HUES48 (cell line): ENCODE results near the gene FRMD7.
"Not testable (repeated sequence)": the region's sequence is repeated elsewhere in the genome, so short reads cannot be mapped to it uniquely, and the experiment has no call there.

Experiments used
- H3K27ac ChIP-seq: one replicate; pipeline ENCODE4 v1.7.0; 2013; ENCODE audit warnings: low read depth, low read length, inconsistent platforms
- H3K27me3 ChIP-seq: 2 replicates; pipeline ENCODE4 v1.6.1; 2013; ENCODE audit warnings: mild to moderate bottlenecking, low read length; ENCODE audit not compliant: control insufficient read depth, insufficient read depth
- H3K36me3 ChIP-seq: 2 replicates; pipeline ENCODE4 v1.6.1; 2013; ENCODE audit warnings: low read length; ENCODE audit not compliant: control insufficient read depth, insufficient read depth
- H3K4me1 ChIP-seq: 2 replicates; pipeline ENCODE4 v1.6.1; 2013; ENCODE audit warnings: mild to moderate bottlenecking, low read length; ENCODE audit not compliant: control insufficient read depth, insufficient read depth
- H3K4me3 ChIP-seq: 2 replicates; pipeline ENCODE4 v1.5.1; 2013; ENCODE audit warnings: mild to moderate bottlenecking, low read depth, low read length
- H3K9ac ChIP-seq: 2 replicates; pipeline ENCODE4 v1.6.1; 2013; ENCODE audit warnings: mild to moderate bottlenecking, low read depth, low read length, moderate library complexity
- H3K9me3 ChIP-seq: 2 replicates; pipeline ENCODE4 v1.6.1; 2013; ENCODE audit warnings: low read length; ENCODE audit not compliant: control insufficient read depth, insufficient read depth

Gene FRMD7

DNA sequence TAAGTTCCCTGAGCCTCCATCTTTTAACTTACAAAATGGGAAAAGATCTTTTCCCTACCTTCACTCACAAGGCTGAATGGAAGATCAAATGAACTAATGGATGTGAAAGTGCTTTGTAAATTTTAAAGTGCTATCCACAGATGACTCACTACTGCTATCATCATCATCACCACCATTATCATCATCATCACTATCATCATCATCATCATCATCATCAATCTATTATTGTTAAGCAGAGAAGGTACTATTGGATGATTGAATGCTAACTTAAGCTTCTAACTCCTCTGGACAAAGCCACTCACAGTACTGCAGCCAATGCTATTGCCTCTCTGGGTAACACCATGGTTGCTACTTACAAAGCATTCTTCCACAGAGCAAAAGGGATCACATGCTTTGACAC, 1.9 kb downstream of the FRMD7 start:
- Histone ChIP-seq H3K9me3 (no peaks in the 10 kb centered on the region), H3K4me3 (no peak overlapping the region), H3K4me1 (peaks cover 9% of the 10 kb centered on the region), H3K9ac (no peak overlapping the region), H3K27me3 (peaks cover 9% of the 10 kb centered on the region; the same call in 1 of the 2 replicates), H3K27ac (no peak overlapping the region), H3K36me3 (no peaks in the 10 kb centered on the region)

DNA sequence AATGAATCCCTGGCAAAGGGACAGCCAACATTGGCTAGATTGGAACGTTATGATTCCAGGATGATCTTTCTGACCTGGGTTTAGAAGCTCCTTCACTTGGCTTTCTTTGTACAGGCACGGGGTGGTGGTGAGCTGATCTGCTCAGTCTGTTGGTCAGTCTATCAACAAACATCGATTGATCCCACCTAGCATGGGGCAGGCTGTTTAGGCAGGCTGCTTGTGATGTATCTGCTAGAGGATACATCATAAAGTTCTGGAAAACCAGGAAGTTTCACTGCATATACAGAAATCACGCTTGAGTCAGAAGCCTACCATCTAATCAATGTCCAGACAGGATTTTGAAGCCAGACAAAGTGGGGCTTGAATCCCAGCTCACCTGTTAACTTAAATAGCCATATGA, 6.9 kb downstream of the FRMD7 start:
- Histone ChIP-seq H3K27ac (no peak overlapping the region), H3K27me3 (peaks cover 9% of the 10 kb centered on the region; the same call in 1 of the 2 replicates), H3K4me1 (peaks cover 13% of the 10 kb centered on the region), H3K9me3 (no peaks in the 10 kb centered on the region), H3K9ac (no peak overlapping the region), H3K4me3 (no peak overlapping the region), H3K36me3 (no peaks in the 10 kb centered on the region)

DNA sequence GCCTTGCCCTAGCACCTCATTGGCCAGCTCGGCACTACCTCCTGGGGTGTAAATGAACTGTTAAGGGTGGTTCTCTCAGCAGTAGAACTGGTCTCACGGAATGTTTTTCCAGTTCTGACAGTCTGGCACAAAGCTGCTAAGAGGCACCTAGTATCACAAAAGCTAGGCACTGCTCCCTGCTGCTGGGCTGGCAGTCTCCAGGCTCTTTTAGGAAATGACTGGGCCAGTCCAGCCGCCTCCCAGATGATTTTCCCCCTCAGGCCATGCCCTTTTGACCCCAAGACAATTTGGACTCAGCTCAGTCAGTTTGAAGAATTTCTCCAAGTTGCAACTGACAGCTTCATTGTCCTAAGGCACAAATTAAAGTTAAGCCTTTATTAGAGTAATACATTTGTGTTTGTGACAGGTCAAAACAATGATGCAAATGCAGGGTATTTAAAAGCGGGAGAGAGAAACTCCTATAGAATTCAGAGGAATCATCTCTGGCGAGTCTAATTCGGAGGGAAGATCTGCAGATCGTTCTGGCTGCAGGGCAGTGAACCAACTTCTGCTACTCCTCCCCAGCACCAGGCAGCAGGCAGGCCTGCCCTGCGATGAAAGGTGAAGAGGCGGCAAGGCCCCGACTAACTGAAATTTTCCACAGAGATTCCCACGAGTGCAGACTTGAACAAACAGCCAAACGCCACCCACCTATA, 7.9 kb downstream of the FRMD7 start:
- H3K4me1 ChIP-seq, result peaks cover 13% of the 10 kb centered on the region
- no peak overlapping the region for H3K9ac ChIP-seq
- peaks cover 5% of the 10 kb centered on the region; the same call in 1 of the 2 replicates for H3K27me3 ChIP-seq
- H3K27ac ChIP-seq, result no peak overlapping the region
- H3K36me3 ChIP-seq, result no peaks in the 10 kb centered on the region
- no peaks in the 10 kb centered on the region for H3K9me3 ChIP-seq
- no peak overlapping the region for H3K4me3 ChIP-seq

DNA sequence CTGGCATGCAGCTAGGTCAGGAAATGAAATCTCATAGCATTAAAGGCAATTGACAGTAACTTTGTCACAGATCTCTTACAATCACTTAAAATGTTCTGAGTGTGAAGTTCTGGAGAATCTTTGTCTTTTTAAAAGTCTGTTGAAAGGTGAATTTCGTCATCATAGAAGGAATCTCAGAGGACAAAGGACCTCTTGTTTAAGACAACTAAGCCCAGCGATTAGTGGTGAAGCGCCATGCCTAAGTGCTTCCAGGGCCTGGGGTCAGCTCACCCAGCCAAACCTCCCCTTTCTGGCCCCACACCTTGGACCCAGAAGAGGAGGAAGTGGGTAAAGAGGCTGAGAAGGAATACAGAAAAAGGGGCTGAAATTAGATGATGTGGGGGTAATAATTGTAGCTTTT, 8.5 kb downstream of the FRMD7 start:
- Histone ChIP-seq H3K36me3 (no peaks in the 10 kb centered on the region), H3K4me1 (peaks cover 13% of the 10 kb centered on the region), H3K9ac (no peak overlapping the region), H3K27me3 (peaks cover 5% of the 10 kb centered on the region; the same call in 1 of the 2 replicates), H3K27ac (peak overlapping the region; percentile 7), H3K4me3 (no peak overlapping the region), H3K9me3 (no peaks in the 10 kb centered on the region)

DNA sequence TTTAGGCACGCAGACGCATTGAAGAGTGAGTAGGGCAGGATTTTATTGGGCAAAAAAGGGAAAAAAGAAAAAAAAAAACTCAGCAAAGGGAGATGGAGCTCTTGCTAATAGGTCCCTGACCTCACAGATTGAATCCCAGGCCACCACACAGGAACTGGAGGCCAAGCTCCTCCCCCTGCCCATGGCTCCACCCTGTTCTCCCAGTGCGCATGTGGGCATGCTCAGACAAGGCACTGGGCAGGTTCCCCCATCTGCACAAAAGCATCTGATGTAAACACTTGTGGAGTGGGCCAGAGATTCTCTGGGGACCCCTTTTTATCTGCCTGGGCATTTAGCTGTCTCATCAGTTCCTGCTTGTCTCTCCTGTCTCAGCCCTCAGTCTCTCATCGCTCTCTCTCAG, 9.5 kb downstream of the FRMD7 start:
- Histone ChIP-seq H3K36me3 (no peaks in the 10 kb centered on the region), H3K9ac (no peak overlapping the region), H3K4me3 (no peak overlapping the region), H3K4me1 (peaks cover 13% of the 10 kb centered on the region), H3K27ac (no peak overlapping the region), H3K9me3 (no peaks in the 10 kb centered on the region), H3K27me3 (peaks cover 5% of the 10 kb centered on the region; the same call in 1 of the 2 replicates)

DNA sequence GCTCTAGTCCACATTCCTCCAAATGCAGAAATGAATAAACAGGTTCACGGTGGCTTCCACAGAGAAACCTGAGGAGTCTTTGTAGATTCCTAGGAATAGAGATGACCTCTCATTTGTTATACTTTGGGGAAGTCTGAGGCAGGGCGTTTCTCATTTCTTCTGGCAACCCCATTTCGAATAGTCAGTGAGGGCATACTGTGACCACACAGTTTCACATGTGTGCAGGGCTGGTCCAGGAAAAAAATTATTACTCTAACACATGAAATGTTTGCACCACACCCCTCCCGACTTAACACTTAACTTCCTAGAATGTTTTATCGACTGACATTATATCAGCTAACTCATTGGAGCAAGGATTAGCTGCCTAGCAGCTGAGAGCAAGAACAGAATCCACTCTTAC, 12.0 kb downstream of the FRMD7 start:
- H3K27me3 ChIP-seq, result peaks cover under 1% of the 10 kb centered on the region; the same call in 1 of the 2 replicates
- H3K36me3 ChIP-seq, result no peaks in the 10 kb centered on the region
- no peaks in the 10 kb centered on the region for H3K9me3 ChIP-seq
- H3K4me3 ChIP-seq, result no peak overlapping the region
- no peak overlapping the region for H3K27ac ChIP-seq
- peaks cover 13% of the 10 kb centered on the region for H3K4me1 ChIP-seq
- no peak overlapping the region for H3K9ac ChIP-seq

DNA sequence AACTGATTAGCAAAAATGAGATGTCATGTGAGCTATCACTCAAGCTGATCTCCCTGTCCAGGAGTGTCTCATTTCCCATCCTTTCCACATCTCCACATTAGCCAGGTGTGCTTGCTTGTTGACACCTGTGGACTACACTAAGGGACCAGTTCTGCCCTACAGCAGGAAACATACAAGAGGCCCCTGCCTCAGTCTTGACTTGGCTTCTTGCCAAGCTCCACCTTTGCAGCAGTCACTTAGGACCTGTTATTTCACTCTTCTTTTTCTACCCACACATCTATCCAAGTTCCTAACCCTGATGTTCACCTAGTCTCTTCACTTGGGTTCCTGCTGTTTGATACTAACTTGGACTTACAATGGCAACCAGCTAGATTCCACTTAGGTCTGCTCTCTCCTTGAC, 13.2 kb downstream of the FRMD7 start:
- no peaks in the 10 kb centered on the region for H3K9me3 ChIP-seq
- no peaks in the 10 kb centered on the region for H3K36me3 ChIP-seq
- H3K4me1 ChIP-seq, result peaks cover 4% of the 10 kb centered on the region
- H3K27me3 ChIP-seq, result peaks cover 4% of the 10 kb centered on the region
- H3K9ac ChIP-seq, result no peak overlapping the region
- H3K27ac ChIP-seq, result no peak overlapping the region
- no peak overlapping the region for H3K4me3 ChIP-seq

DNA sequence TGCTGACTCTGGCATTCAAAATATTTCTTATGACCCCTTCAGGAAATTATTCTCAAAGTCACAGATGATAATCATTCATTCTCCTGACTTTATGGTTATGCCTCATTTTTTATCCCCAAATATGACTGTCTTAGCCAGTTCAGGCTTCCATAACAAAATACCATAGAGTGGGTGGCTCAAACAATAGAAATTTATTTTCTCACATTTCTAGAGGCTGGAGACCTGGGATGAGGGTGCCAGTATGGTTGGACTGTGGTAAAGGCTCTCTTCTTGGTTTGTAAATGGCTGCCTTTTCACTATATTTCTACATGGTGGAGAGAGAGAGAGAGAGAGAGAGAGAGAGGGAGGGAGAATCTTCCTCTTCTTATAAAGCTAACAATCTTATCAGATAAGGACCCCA, 20.5 kb downstream of the FRMD7 start:
- Histone ChIP-seq H3K27me3 (peaks cover 14% of the 10 kb centered on the region), H3K4me1 (no peaks in the 10 kb centered on the region), H3K9ac (no peak overlapping the region), H3K4me3 (no peak overlapping the region), H3K27ac (no peak overlapping the region), H3K36me3 (no peaks in the 10 kb centered on the region), H3K9me3 (no peaks in the 10 kb centered on the region)

DNA sequence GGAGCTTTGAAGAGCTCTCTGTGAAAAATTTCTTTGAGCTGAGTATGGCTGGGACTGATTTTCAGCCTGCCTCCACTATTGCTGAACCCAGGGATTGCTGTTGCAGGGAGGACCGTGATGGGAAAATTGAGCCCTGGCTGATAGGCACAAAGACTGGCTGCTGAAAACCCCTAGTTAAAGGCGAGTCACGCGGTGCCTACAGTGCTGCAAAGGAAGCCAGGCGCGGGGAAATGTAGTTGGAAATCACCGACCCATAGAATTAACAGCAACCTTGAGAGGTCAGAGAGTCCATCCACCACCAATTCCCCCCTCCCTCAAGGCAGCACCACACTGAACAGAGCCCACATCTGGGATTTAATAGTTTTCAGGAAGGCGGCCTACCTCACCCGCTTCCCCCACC, 26.0 kb downstream of the FRMD7 start:
- no peak overlapping the region for H3K4me3 ChIP-seq
- peaks cover 9% of the 10 kb centered on the region for H3K27me3 ChIP-seq
- H3K27ac ChIP-seq, result no peak overlapping the region
- H3K36me3 ChIP-seq, result no peaks in the 10 kb centered on the region
- H3K9me3 ChIP-seq, result no peaks in the 10 kb centered on the region
- no peak overlapping the region for H3K9ac ChIP-seq
- H3K4me1 ChIP-seq, result no peaks in the 10 kb centered on the region

DNA sequence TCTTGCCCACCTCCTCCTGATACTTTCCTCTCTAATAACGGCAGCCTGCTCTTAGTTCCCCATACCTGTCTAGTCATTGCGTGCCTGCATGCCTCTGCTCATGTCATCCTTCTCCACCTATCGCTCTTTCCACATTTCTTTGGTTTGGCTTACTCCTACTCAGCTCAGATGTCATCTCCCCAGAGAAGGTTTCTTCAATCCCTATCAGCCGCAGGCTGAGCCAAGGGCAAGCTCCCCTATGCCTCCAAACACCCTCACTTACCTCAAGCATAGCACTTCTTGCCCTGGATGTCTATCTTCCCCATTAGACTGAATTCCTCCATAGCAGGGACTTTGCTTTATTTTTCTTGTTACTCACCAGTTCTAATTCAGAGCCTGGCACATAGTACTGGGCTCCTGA, 26.6 kb downstream of the FRMD7 start:
- Histone ChIP-seq H3K36me3 (no peaks in the 10 kb centered on the region), H3K4me3 (no peak overlapping the region), H3K27ac (no peak overlapping the region), H3K9me3 (no peaks in the 10 kb centered on the region), H3K9ac (no peak overlapping the region), H3K27me3 (peaks cover 9% of the 10 kb centered on the region), H3K4me1 (no peaks in the 10 kb centered on the region)

DNA sequence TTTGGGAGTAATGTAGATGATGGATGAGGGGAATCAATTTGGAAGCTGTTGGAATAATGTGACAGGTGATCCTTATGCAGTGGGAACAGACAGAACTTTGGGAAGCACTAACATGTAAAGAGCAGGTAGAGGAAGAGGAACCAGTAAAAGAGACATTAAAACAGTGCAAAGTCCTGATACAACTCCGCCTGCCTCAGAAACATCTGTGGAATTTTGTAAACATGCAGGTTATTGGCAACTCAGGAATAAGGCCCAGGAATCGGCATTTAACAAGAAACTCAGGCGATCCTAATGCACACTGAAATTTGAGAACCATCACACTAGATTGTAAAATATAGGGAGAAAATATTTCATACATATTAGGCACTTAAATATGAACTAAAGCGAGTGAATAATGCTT, 29.1 kb downstream of the FRMD7 start:
- not testable (repeated sequence) for H3K9ac ChIP-seq, H3K36me3 ChIP-seq, H3K27me3 ChIP-seq, H3K4me1 ChIP-seq, H3K4me3 ChIP-seq, H3K27ac ChIP-seq, H3K9me3 ChIP-seq
